AML-193 (cell line): Measurements from ENCODE around the gene C7.
"Not testable (repeated sequence)": the region's sequence is repeated elsewhere in the genome, so short reads cannot be mapped to it uniquely, and the experiment has no call there.

Experiments
- DNase-seq, 2 experiments: peaks; one replicate each; lab custom pipeline; 2025; lab: John Stamatoyannopoulos, UW

C7 gene

GRCh38 chr5:40909264-40909663 is at the start of gene C7:
Gene C7, plus strand, starts transcription at chr5:40909497. Its CDS starts 114 bp downstream, at chr5:40909611.
- no peak for DNase-seq

GRCh38 chr5:40860711-40861110 is 48.6 kb upstream of the C7 start:
- no peak for DNase-seq

GRCh38 chr5:40865004-40865403 is 44.3 kb upstream of the C7 start:
- DNase-seq: not testable (repeated sequence)

GRCh38 chr5:40866844-40867243 is 42.5 kb upstream of the C7 start:
- DNase-seq: no peak

- DNase-seq: no peak
These were observed 39.9 kb upstream of the C7 start for GRCh38 chr5:40869384-40869783.

GRCh38 chr5:40871177-40871576 is 38.1 kb upstream of the C7 start:
- no peak for DNase-seq

GRCh38 chr5:40872253-40872652 is 37.0 kb upstream of the C7 start:
- DNase-seq: not testable (repeated sequence)

GRCh38 chr5:40873286-40873880 is 35.9 kb upstream of the C7 start:
- no peak for DNase-seq

GRCh38 chr5:40875958-40876357 is 33.3 kb upstream of the C7 start:
- DNase-seq: no peak

GRCh38 chr5:40877371-40877988 is 31.8 kb upstream of the C7 start:
- DNase-seq: no peak

- peak; percentile 39 to 57 for DNase-seq
These were observed 29.9 kb upstream of the C7 start for GRCh38 chr5:40879163-40879942.

- no peak for DNase-seq
These were observed 27.0 kb upstream of the C7 start for GRCh38 chr5:40882291-40882690.

GRCh38 chr5:40883051-40883450 is 26.2 kb upstream of the C7 start:
- DNase-seq: not testable (repeated sequence)

GRCh38 chr5:40895440-40896425 is 13.6 kb upstream of the C7 start:
- not testable (repeated sequence) for DNase-seq

GRCh38 chr5:40904205-40904993 is 4.9 kb upstream of the C7 start:
- peak; percentile 56 to 67 for DNase-seq

GRCh38 chr5:40904994-40905306 is 4.3 kb upstream of the C7 start:
- DNase-seq: no peak

- no peak for DNase-seq
These were observed 2.9 kb upstream of the C7 start for GRCh38 chr5:40906351-40906751.

- DNase-seq: no peak
These were observed 426 bp downstream of the C7 start for GRCh38 chr5:40909723-40910122.

GRCh38 chr5:40911266-40911665 is 2.0 kb downstream of the C7 start:
- DNase-seq: no peak

- no peak for DNase-seq
These were observed 5.5 kb downstream of the C7 start for GRCh38 chr5:40914835-40915234.

- DNase-seq: no peak
These were observed 6.1 kb downstream of the C7 start for GRCh38 chr5:40915341-40915926.
